ENCODE results near the gene CFAP20.

- TF ChIP-seq CTCF (IDR thresholded peaks at IDR 0.05), result no peak
- TF ChIP-seq EP300 (IDR thresholded peaks at IDR 0.05), result no peak
- no peak for TF ChIP-seq POLR2A (IDR thresholded peaks at IDR 0.05; ENCODE audit: low read depth)
- no peak for TF ChIP-seq POLR2AphosphoS5 (IDR thresholded peaks at IDR 0.05)
Measured at GRCh38 chr16:58088091-58088490, 41.1 kb downstream of the CFAP20 start.

Measured in esophagus muscularis mucosa (tissue), 4 donors.